ENCODE data around the gene AP3D1. TPM values are rescaled to one million over a fixed set of nuclear protein-coding genes. Genes with fewer than 3 reads are reported as not detected.

Gene AP3D1
- total RNA-seq, 2 experiments from 2014 or later, result 41.8 to 41.9 TPM

- H3K36me3 ChIP-seq (ENCODE audit: insufficient read depth, low read length), result peaks cover 76% of the 10 kb centered on the region
- DNase-seq, result no peak
- H3K4me3 Mint-ChIP-seq, result no peak overlapping the region
- ChIA-PET POLR2A (no interaction called here), CTCF (no interaction called here)
- no peak for ATAC-seq (ENCODE audit: poor library complexity)
- H3K27me3 Mint-ChIP-seq, result no peaks in the 10 kb centered on the region
- TF ChIP-seq, protein P1, sequence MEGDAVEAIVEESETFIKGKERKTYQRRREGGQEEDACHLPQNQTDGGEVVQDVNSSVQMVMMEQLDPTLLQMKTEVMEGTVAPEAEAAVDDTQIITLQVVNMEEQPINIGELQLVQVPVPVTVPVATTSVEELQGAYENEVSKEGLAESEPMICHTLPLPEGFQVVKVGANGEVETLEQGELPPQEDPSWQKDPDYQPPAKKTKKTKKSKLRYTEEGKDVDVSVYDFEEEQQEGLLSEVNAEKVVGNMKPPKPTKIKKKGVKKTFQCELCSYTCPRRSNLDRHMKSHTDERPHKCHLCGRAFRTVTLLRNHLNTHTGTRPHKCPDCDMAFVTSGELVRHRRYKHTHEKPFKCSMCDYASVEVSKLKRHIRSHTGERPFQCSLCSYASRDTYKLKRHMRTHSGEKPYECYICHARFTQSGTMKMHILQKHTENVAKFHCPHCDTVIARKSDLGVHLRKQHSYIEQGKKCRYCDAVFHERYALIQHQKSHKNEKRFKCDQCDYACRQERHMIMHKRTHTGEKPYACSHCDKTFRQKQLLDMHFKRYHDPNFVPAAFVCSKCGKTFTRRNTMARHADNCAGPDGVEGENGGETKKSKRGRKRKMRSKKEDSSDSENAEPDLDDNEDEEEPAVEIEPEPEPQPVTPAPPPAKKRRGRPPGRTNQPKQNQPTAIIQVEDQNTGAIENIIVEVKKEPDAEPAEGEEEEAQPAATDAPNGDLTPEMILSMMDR (IDR thresholded peaks at IDR 0.05), result no peak
- no peaks in the 10 kb centered on the region for H3K4me1 ChIP-seq (ENCODE audit: insufficient read depth, low read length)
- H3K4me3 ChIP-seq (ENCODE audit: low read length), result no peak overlapping the region
- no peaks in the 10 kb centered on the region for H3K9me3 ChIP-seq (ENCODE audit: control insufficient read depth in 1 of 2, insufficient read depth in 1 of 2, low read length in 2 of 2)
- H3K36me3 Mint-ChIP-seq (ENCODE audit: low read depth), result peaks cover 52% of the 10 kb centered on the region
- no peaks in the 10 kb centered on the region for H3K4me1 Mint-ChIP-seq (ENCODE audit: low read depth)
- no peak overlapping the region for H3K27ac ChIP-seq (ENCODE audit: low read depth in 1 of 2, low read length in 2 of 2)
- no peak overlapping the region for H3K27ac Mint-ChIP-seq
- H3K9me3 Mint-ChIP-seq, result no peaks in the 10 kb centered on the region
- intact Hi-C loops (cut with DNase I, micrococcal nuclease), result no loop called here
- H3K27me3 ChIP-seq (ENCODE audit: control insufficient read depth in 1 of 2, insufficient read depth in 2 of 2, low read length in 2 of 2), result no peaks in the 10 kb centered on the region
Observed at GRCh38 chr19:2122982-2123381, 28.4 kb downstream of the AP3D1 start.

- Histone ChIP-seq H3K9me3 (ENCODE audit: control insufficient read depth in 1 of 2, insufficient read depth in 1 of 2, low read length in 2 of 2) (no peaks in the 10 kb centered on the region), H3K36me3 (ENCODE audit: insufficient read depth, low read length) (peaks cover 81% of the 10 kb centered on the region), H3K27ac (ENCODE audit: low read depth in 1 of 2, low read length in 2 of 2) (no peak overlapping the region), H3K4me3 (ENCODE audit: low read length) (no peak overlapping the region), H3K4me1 (ENCODE audit: insufficient read depth, low read length) (no peaks in the 10 kb centered on the region), H3K27me3 (ENCODE audit: control insufficient read depth in 1 of 2, insufficient read depth in 2 of 2, low read length in 2 of 2) (no peaks in the 10 kb centered on the region)
- intact Hi-C loops (cut with DNase I, micrococcal nuclease), result no loop called here
- CTCF ChIA-PET, result no interaction called here
- TF ChIP-seq, protein P1 (IDR thresholded peaks at IDR 0.05), result no peak
- no peaks in the 10 kb centered on the region for H3K27me3 Mint-ChIP-seq
- H3K4me1 Mint-ChIP-seq (ENCODE audit: low read depth), result no peaks in the 10 kb centered on the region
- H3K9me3 Mint-ChIP-seq, result no peaks in the 10 kb centered on the region
- POLR2A ChIA-PET, result no interaction called here
- ATAC-seq (ENCODE audit: poor library complexity), result no peak
- H3K4me3 Mint-ChIP-seq, result no peak overlapping the region
- H3K36me3 Mint-ChIP-seq (ENCODE audit: low read depth), result peaks cover 55% of the 10 kb centered on the region
- H3K27ac Mint-ChIP-seq, result no peak overlapping the region
- no peak for DNase-seq
Observed at GRCh38 chr19:2122251-2122650, 29.1 kb downstream of the AP3D1 start.

- Mint-ChIP-seq H3K36me3 (ENCODE audit: low read depth) (peaks cover 50% of the 10 kb centered on the region), H3K27ac (no peak overlapping the region), H3K9me3 (no peaks in the 10 kb centered on the region), H3K4me3 (no peak overlapping the region), H3K4me1 (ENCODE audit: low read depth) (no peaks in the 10 kb centered on the region), H3K27me3 (no peaks in the 10 kb centered on the region)
- ATAC-seq (ENCODE audit: poor library complexity), result no peak
- Histone ChIP-seq H3K4me1 (ENCODE audit: insufficient read depth, low read length) (no peaks in the 10 kb centered on the region), H3K27ac (ENCODE audit: low read depth in 1 of 2, low read length in 2 of 2) (no peak overlapping the region), H3K27me3 (ENCODE audit: control insufficient read depth in 1 of 2, insufficient read depth in 2 of 2, low read length in 2 of 2) (no peaks in the 10 kb centered on the region), H3K4me3 (ENCODE audit: low read length) (no peak overlapping the region), H3K36me3 (ENCODE audit: insufficient read depth, low read length) (peaks cover 81% of the 10 kb centered on the region), H3K9me3 (ENCODE audit: control insufficient read depth in 1 of 2, insufficient read depth in 1 of 2, low read length in 2 of 2) (no peaks in the 10 kb centered on the region)
- DNase-seq, result no peak
- POLR2A ChIA-PET, result no interaction called here
- intact Hi-C loops (cut with DNase I, micrococcal nuclease), result no loop called here
- TF ChIP-seq, protein P1 (IDR thresholded peaks at IDR 0.05), result no peak
- CTCF ChIA-PET, result no interaction called here
Observed at GRCh38 chr19:2121416-2122051, 29.8 kb downstream of the AP3D1 start.
